Smooth muscle cell (in vitro differentiated cells): Measurements from ENCODE around the gene USP37. TPM values are rescaled to one million over a fixed set of nuclear protein-coding genes. Genes with fewer than 3 reads are reported as not detected.
"Not testable (repeated sequence)": the region's sequence is repeated elsewhere in the genome, so short reads cannot be mapped to it uniquely, and the experiment has no call there.

Source experiments
- DNase-seq: peaks from one replicate; lab custom pipeline; 2025; ENCODE audit not compliant: unreplicated experiment; lab: John Stamatoyannopoulos, UW
- H2AFZ ChIP-seq: fragments of 200-600 bp; sonication (generic); 2 replicates; pipeline ENCODE4 v1.6.0; 2016; ENCODE audit warnings: antibody characterized with exemption, low read depth, mild to moderate bottlenecking
- H3F3A ChIP-seq: fragments of 200-600 bp; sonication (generic); 2 replicates; pipeline ENCODE4 v1.6.0; 2017; ENCODE audit warnings: antibody characterized with exemption, low read depth
- H3K27ac ChIP-seq: fragments of 200-600 bp; sonication (generic); 2 replicates; pipeline ENCODE4 v1.5.1; 2016; ENCODE audit warnings: low read depth, mild to moderate bottlenecking
- H3K27me3 ChIP-seq: fragments of 200-600 bp; sonication (generic); 2 replicates; pipeline ENCODE4 v1.6.1; 2016; ENCODE audit warnings: low read depth, mild to moderate bottlenecking
- H3K36me3 ChIP-seq: fragments of 200-600 bp; sonication (generic); 2 replicates; pipeline ENCODE4 v1.5.1; 2016; ENCODE audit warnings: low read depth
- H3K4me1 ChIP-seq: fragments of 200-600 bp; sonication (generic); 2 replicates; pipeline ENCODE4 v1.5.1; 2016; ENCODE audit warnings: low read depth
- H3K4me2 ChIP-seq: fragments of 200-600 bp; sonication (generic); 2 replicates; pipeline ENCODE4 v1.6.0; 2016; ENCODE audit warnings: mild to moderate bottlenecking
- H3K4me3 ChIP-seq: fragments of 200-600 bp; sonication (generic); 2 replicates; pipeline ENCODE4 v1.5.1; 2016; ENCODE audit warnings: mild to moderate bottlenecking
- H3K79me2 ChIP-seq: fragments of 200-600 bp; sonication (generic); 2 replicates; pipeline ENCODE4 v1.6.0; 2016; ENCODE audit warnings: low read depth, mild to moderate bottlenecking
- H3K9ac ChIP-seq: fragments of 200-600 bp; sonication (generic); 2 replicates; pipeline ENCODE4 v1.6.0; 2016; ENCODE audit warnings: low read depth
- H3K9me3 ChIP-seq: fragments of 200-600 bp; sonication (generic); replicated peaks from 2 replicates; pipeline ENCODE4 v1.5.1; 2016; ENCODE audit warnings: low read depth
- H4K20me1 ChIP-seq: fragments of 200-600 bp; sonication (generic); 2 replicates; pipeline ENCODE4 v1.6.0; 2016; ENCODE audit warnings: low read depth
- CTCF ChIP-seq: fragments of 200-600 bp; sonication (generic); IDR thresholded peaks from 2 replicates; pipeline ENCODE4 v1.5.1; 2017; ENCODE audit warnings: borderline replicate concordance, mild to moderate bottlenecking, antibody characterized with exemption; ENCODE audit not compliant: insufficient read depth, poor library complexity, severe bottlenecking
- WGBS: methylation state at CpG from one replicate; pipeline ENCODE4 v1.1.7; 2016; ENCODE audit warnings: low lambda C conversion rate; 5-methylcytosine and 5-hydroxymethylcytosine counted together
- polyA plus RNA-seq: library from polyadenylated mRNA; unstranded; fragments of >200 nt; fragmentation: Nextera tagmentation; extraction: Ambion mirVana; gene quantifications from 2 replicates; pipeline ENCODE4 v1.2.1, GENCODE V29; 2016
- total RNA-seq: library from RNA; depleted of rRNA; stranded (reverse); fragments of >200 nt; gene quantifications from 2 replicates; pipeline ENCODE4 v1.2.3, GENCODE V29; 2014

The USP37 gene
- total and polyA plus RNA-seq, 2 experiments from 2014 or later = 3.6 to 10.8 TPM

GRCh38 chr2:218536804-218537494 is 31.2 kb downstream of the USP37 start:
- Histone ChIP-seq H4K20me1 (no peaks in the 10 kb centered on the region), H3K4me1 (no peaks in the 10 kb centered on the region), H3K4me2 (no peak overlapping the region), H3F3A (no peaks in the 10 kb centered on the region), H3K4me3 (no peak overlapping the region), H3K9me3 (no peaks in the 10 kb centered on the region), H3K79me2 (no peaks in the 10 kb centered on the region), H2AFZ (no peak overlapping the region), H3K36me3 (peaks cover 17% of the 10 kb centered on the region), H3K27me3 (no peaks in the 10 kb centered on the region), H3K27ac (no peak overlapping the region), H3K9ac (no peak overlapping the region)
- no peak for DNase-seq
- WGBS = 90% methylated on average over 6 of the region's 6 CpGs
- no peak for TF ChIP-seq CTCF

DNA sequence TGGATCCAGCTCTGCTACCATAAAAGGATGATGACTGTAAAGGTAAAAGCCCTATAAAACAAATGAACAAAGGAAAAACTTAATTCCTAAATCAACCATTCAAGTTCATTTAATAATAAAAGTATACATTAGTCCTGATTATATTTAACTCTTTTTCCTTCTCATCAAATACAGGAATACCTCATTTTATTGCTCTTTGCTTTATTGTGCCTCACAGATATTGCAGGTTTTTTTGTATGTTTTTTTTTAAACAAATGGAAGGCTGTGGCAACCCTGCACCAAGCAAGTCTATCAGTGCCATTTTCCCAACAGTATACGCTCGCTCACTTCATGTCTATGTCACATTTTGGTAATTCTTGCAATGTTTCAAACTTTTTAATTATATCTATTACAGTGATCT is 38.2 kb downstream of the USP37 start:
- Histone ChIP-seq H3K27me3 (no peaks in the 10 kb centered on the region), H3K4me2 (no peak overlapping the region), H3K27ac (no peak overlapping the region), H3F3A (no peaks in the 10 kb centered on the region), H3K4me3 (no peak overlapping the region), H4K20me1 (no peaks in the 10 kb centered on the region), H3K9ac (no peak overlapping the region), H3K9me3 (no peaks in the 10 kb centered on the region), H3K4me1 (no peaks in the 10 kb centered on the region), H3K36me3 (peaks cover 54% of the 10 kb centered on the region), H3K79me2 (no peaks in the 10 kb centered on the region), H2AFZ (no peak overlapping the region)
- TF ChIP-seq CTCF = no peak
- 94% methylated on average over 2 of the region's 2 CpGs for WGBS
- DNase-seq = no peak

GRCh38 chr2:218528409-218528808 is 39.7 kb downstream of the USP37 start:
- not testable (repeated sequence) for H3K79me2 ChIP-seq, H2AFZ ChIP-seq, DNase-seq, H3K27me3 ChIP-seq, H3K4me1 ChIP-seq, H3K4me3 ChIP-seq, H3K4me2 ChIP-seq, H3F3A ChIP-seq, H3K9me3 ChIP-seq, H4K20me1 ChIP-seq, H3K27ac ChIP-seq, H3K9ac ChIP-seq
- peaks cover 51% of the 10 kb centered on the region for H3K36me3 ChIP-seq
- 95% methylated on average over 2 of the region's 2 CpGs for WGBS

DNA sequence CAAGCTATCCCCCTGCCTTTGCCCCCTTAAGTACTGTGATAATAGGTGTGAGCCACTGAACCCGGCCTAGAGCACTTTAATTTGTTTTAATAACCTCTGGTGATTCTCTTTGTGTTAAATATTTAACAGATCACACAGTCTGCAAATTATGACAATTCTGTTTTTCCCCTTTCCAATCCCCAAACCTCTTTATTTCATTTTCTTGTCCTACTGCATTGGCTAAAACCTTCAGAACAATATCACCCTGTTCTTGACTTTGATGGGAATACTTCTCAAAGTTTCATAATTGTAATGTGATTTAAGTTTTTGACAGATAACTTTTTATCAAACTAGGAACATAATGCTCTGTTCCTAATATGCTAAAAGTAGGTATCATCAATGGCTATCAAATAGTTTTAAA is 44.5 kb downstream of the USP37 start:
- H3K27me3 ChIP-seq = no peaks in the 10 kb centered on the region
- no peaks in the 10 kb centered on the region for H3K9me3 ChIP-seq
- no peaks in the 10 kb centered on the region for H3K4me1 ChIP-seq
- H3F3A ChIP-seq = no peaks in the 10 kb centered on the region
- no peak overlapping the region for H3K4me3 ChIP-seq
- no peak overlapping the region for H2AFZ ChIP-seq
- H3K27ac ChIP-seq = no peak overlapping the region
- H4K20me1 ChIP-seq = no peaks in the 10 kb centered on the region
- peaks cover 28% of the 10 kb centered on the region for H3K36me3 ChIP-seq
- no peak for DNase-seq
- no peak overlapping the region for H3K9ac ChIP-seq
- no peak overlapping the region for H3K4me2 ChIP-seq
- 90% methylated on average over 1 of the region's 1 CpG for WGBS
- H3K79me2 ChIP-seq = no peaks in the 10 kb centered on the region
- TF ChIP-seq CTCF = no peak
